Hematopoietic multipotent progenitor cell treated with erythropoietin and hydrocortisone succinate and interleukin-3 and kit ligand, for 6 days (in vitro differentiated cells): ENCODE data around the gene MORN5.

Experiments
- DNase-seq: peaks from one replicate; pipeline ENCODE4 v3.0.0-alpha.2; 2015

MORN5 gene

DNA sequence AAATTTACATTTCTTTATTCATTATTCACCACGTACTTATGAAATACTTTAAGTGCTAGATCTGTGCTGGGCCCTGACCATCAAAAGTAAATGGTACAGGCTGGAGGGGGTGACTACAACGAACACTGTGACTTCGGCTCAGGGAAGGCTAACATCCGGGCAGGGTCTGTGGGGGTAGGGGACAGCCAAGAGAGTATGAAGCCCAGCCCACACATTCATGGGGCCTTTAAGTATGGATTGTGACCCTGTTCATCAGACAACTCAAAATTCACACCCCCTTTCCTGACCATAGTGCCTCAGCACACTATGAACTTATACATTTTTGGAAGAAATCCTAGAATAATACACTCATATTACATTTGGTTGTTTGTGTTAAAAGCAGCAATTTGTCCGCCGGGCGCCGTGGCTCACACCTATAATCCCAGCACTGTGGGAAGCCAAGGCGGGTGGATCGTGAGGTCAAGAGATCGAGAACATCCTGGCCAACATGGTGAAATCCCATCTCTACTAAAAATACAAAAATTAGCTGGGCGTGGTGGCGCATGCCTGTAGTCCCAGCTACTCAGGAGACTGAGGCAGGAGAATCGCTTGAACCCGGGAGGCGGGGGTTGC is 33.3 kb downstream of the MORN5 start:
- no peak for DNase-seq

DNA sequence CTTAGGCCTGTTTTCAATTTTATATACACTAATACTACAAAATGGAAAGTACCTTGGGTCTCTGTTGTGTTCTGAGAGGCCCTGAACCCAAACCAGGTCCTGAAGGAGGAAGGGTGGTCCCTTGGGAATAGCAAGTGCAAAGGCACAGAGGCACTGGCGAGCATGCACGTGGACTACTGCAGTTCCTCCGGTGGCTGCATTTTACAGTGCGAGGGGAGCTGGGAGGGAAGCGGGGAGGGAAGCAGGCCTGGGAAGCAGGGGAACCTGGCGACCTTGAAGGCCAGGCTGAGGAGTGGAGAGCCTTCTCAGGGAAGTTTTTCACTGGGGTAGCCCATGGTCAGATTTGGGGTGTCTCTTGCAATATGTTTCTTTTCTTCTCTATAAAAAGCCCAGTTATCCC is 33.9 kb downstream of the MORN5 start:
- DNase-seq, result no peak

GRCh38 chr9:122195875-122196274 is 36.2 kb downstream of the MORN5 start:
- DNase-seq, result no peak

GRCh38 chr9:122197426-122197825 is 37.7 kb downstream of the MORN5 start:
- DNase-seq, result no peak

GRCh38 chr9:122197882-122198281 is 38.2 kb downstream of the MORN5 start:
- no peak for DNase-seq

- DNase-seq, result no peak
Observed at GRCh38 chr9:122200960-122201595, 41.4 kb downstream of the MORN5 start.

GRCh38 chr9:122201641-122202040 is 41.9 kb downstream of the MORN5 start:
- no peak for DNase-seq

DNA sequence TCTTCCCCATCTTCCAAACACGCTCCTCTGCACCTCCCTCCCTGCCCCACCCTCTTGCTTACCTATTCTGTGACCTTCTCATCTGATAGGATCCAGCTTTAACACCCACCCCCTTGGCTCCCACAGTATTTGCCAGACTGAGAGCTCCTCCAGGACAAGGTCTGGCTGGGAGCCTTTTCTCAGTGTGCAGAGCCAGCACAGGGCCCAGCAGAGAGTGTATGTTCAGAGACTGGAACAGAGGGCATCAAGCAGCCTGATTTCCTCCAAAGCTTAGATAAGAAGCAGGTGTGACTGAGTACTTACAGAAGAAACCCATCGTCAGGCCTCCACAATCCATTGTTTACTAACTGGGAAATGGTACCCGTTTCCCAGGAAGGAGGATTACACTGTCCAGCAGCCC is 42.4 kb downstream of the MORN5 start:
- no peak for DNase-seq

- DNase-seq, result no peak
Observed at GRCh38 chr9:122204055-122204454, 44.3 kb downstream of the MORN5 start.

DNA sequence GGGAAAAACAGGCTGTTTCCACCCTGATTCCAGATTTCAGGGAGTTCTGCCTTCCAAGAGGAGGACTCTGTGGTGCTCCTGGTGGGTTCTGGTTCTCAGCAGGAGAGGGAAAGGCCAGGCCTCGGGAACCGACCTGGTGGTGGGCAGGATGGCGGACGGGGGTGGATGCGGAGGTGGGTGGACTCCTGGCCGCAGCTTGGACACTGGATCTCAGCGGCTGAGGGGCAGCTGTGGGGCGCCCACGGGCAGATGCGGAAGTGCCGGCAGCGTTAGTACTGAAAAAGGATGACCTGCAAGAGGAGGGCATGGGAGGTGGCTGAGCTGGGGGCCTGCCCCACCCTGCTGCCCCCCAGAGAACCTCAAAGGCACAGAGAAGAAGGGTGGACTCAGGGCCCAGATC is 44.8 kb downstream of the MORN5 start:
- DNase-seq, result no peak

DNA sequence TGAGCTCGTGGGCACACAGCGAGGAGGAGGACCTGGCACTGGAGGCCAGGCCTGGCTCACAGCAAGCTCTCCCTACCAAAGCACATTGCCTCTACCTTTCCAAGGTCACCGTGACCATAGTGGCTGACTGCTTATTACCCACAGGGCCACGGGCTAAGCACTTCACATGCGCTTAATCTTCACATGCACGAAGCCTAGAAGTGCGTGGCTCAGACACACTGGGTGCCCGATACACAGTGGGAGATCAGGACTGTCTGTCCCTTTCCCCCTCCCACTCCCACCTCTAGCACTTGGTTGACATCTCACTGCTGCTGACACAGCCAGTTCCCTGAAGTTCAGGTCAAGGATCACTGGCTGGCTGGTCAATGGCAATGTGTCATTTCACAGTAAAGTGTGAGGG is 45.5 kb downstream of the MORN5 start:
- no peak for DNase-seq

GRCh38 chr9:122206118-122207046 is 46.7 kb downstream of the MORN5 start:
- DNase-seq, result no peak

DNA sequence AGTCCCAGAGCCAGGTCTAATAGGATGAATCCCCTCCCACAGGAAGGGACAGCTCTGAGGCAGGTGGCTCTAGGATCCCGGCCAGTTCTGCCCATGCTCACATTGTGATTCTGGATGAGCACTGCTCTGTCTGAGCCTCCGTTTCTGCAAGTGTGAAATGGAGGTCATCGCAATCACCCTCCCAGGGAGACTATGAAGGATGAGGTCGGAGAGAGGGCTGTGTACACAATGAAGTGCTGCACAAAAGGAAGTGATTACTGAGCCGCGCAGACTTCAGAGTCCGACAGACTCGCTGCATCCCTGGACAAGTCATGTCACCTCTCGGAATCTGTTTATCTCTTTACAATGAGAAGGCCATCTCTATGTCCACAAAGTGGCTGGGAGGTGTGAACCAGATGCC is 47.4 kb downstream of the MORN5 start:
- no peak for DNase-seq

DNA sequence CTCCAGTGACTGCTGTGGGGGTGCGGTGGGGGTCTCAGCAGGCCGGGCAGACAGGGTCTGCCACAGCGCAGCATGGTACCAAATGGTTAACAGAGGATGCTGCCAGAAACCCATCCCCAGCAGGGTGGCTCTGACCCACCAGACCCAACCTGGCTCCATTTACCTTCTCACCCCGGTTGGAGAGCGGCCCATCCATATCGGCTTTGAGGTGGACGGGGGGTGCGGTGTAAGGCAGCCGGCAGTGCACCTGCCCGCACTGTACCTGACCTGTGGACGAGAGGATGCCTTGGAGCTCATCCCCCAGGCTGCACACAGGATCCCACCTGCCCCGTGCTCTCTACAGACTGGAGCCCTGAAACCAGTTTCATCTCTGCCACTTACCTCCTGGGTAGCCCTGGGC is 49.7 kb downstream of the MORN5 start:
- DNase-seq, result no peak

GRCh38 chr9:122212473-122213004 is 52.8 kb downstream of the MORN5 start:
- no peak for DNase-seq

DNA sequence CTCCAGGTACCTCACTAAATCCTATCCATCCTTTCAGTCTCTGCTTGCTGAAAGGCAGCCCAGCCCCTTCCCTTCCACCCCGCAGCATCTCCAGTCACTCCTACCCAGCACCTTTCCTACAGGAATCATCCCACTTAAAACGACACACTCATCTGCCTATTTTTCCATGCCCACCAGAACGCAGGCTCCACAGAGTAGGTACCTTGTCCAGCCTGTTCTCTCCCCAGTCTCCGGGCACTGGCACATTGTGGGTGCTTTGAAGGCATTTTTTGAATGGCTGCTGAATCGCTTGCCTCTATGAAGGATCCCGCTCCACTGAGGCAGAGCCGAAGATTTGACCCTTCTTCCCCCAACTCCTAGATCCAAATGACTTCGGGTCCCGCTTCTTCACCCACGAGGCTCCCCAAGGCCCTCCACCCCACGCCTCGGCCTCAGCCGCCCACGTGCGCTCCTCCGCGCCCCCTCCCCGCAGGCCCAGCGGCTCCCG is 53.4 kb downstream of the MORN5 start:
- no peak for DNase-seq

DNA sequence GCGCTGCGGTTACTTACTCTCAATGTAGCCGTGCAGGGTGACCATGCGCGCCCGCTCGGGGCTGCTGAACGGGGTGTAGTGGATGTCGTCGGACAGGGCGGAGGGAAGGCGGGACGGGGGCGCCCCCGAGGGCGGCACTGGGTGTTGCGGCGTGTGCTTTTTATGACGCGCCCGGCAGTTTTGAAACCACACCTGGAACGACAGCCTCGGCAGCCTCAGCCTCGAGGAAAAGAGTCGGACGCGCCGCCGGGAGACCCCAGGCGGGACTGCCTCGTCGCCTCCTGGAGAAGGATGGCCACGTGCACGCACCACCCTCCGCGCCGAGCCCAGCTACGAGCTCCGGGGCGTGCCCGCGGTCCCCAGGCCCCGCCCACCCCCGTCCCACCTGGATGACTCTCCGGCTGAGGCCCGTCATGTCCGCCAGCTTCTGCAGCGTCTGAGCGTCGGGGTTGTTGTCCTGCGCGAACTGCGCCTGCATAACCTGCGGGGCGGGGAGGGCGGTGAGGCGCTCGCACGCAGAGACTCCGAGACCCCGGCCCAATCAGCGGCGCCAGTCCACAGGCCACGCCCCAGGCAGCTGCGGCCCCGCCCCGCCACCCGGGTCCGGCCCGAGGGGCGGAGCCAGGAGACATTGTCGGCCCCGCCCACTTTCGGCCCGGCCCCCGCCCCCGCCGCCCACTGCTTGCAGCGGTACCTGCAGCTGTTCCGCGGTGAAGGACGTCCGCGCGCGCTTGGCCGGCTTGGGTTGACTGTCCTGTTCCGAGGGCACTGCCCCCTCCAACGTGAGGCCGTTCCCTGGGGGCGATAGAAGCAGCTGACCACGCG is 54.1 kb downstream of the MORN5 start:
- DNase-seq, result peak; percentile 84

- no peak for DNase-seq
Observed at GRCh38 chr9:122214507-122214906, 54.8 kb downstream of the MORN5 start.

GRCh38 chr9:122215663-122216062 is 56.0 kb downstream of the MORN5 start:
- peak; percentile 33 for DNase-seq

DNA sequence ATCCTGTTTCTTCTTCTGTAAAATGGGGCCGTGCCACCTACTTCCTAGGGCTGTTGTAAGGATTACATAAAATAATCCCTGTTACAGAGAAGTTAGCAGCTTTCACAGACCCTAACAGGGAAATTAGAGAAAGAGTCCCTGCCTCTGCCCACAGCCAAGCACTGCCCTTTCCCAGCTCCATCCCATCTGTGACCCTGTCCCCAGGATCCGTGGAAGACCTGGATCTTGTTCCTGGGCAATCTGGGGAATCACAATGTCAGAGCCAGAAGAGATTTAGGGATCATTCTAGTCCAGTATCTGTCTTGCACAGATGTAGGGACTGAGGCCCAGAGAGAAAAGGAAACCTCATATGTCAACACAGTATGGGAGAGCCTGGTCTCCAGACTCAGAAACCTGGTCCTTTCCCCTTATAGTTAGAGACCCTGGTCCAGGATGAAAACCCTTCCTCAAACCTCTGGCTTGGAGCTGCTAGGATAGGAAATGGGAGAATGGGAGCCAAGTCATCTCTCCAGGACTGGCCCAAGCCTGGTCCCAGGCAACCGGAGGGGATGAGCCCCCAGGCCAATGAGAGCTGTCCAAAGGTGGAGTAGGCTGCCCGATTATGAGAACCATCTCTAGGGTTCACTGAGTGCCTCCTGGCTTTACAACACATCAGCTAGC is 56.6 kb downstream of the MORN5 start:
- no peak for DNase-seq

GRCh38 chr9:122216798-122217418 is 57.2 kb downstream of the MORN5 start:
- no peak for DNase-seq

DNA sequence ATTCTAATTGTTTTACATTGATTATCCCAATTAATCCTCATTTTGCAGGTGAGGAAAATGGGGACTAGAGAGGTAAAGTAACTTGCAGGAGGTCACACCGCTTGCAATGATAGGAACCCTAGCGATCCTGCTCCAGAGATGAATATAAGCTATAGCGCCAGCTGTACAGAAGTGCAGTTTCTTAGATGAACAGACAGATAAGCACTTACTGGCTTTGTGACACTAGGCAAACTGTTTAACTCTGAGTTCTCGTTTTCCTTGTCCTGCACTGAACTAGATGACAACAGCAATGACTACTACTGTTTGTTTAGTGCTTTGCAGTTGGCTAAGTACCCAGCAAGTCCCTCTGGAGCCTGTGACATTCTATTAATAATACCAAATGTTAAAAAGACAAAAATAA is 57.9 kb downstream of the MORN5 start:
- peak; percentile 55 for DNase-seq
